Fibroblast of the aortic adventitia (primary cell): ENCODE data around the gene SEMG2. TPM values are rescaled to one million over a fixed set of nuclear protein-coding genes. Genes with fewer than 3 reads are reported as not detected.

Experiments used
- DNase-seq: peaks from one replicate; pipeline ENCODE4 v3.0.0-alpha.2; 2010; ENCODE audit warnings: low read depth
- H3K4me3 ChIP-seq: 2 replicates; pipeline ENCODE4 v1.5.1; 2011; ENCODE audit warnings: low read depth, mild to moderate bottlenecking, control low read depth, low read length, moderate library complexity
- CTCF ChIP-seq: IDR thresholded peaks from 2 replicates; pipeline ENCODE4 v1.5.1; 2011; ENCODE audit warnings: mild to moderate bottlenecking, low read length, control low read depth, inconsistent platforms; ENCODE audit not compliant: insufficient read depth
- total RNA-seq: library from RNA; depleted of rRNA; stranded (reverse); fragments of >200 nt; gene quantifications from 2 replicates; pipeline ENCODE4 v1.2.3, GENCODE V29; 2012; ENCODE audit warnings: low replicate concordance

SEMG2 gene
- total RNA-seq, 1 donor: not detected

- no peak for DNase-seq
- no peak overlapping the region for H3K4me3 ChIP-seq
- TF ChIP-seq CTCF: no peak
Measured at GRCh38 chr20:45209924-45210323, 11.2 kb upstream of the SEMG2 start.

GRCh38 chr20:45211569-45212474 is 9.4 kb upstream of the SEMG2 start:
- no peak overlapping the region for H3K4me3 ChIP-seq
- no peak for DNase-seq
- TF ChIP-seq CTCF: no peak

GRCh38 chr20:45212836-45213235 is 8.3 kb upstream of the SEMG2 start:
- H3K4me3 ChIP-seq: no peak overlapping the region
- no peak for DNase-seq
- no peak for TF ChIP-seq CTCF

GRCh38 chr20:45218124-45218523 is 3.0 kb upstream of the SEMG2 start:
- DNase-seq: no peak
- no peak overlapping the region for H3K4me3 ChIP-seq
- no peak for TF ChIP-seq CTCF

GRCh38 chr20:45218636-45219035 is 2.5 kb upstream of the SEMG2 start:
- H3K4me3 ChIP-seq: no peak overlapping the region
- TF ChIP-seq CTCF: no peak
- no peak for DNase-seq

- no peak for TF ChIP-seq CTCF
- DNase-seq: no peak
- no peak overlapping the region for H3K4me3 ChIP-seq
Measured at GRCh38 chr20:45223136-45223535, 2.0 kb downstream of the SEMG2 start.
